ENCODE measurements around the gene TMEM131L.
A peak's percentile ranks its signal among the peaks of the same experiment; 100 is the strongest.
"Not testable (repeated sequence)": the region's sequence is repeated elsewhere in the genome, so short reads cannot be mapped to it uniquely, and the experiment has no call there.

The TMEM131L gene

DNA sequence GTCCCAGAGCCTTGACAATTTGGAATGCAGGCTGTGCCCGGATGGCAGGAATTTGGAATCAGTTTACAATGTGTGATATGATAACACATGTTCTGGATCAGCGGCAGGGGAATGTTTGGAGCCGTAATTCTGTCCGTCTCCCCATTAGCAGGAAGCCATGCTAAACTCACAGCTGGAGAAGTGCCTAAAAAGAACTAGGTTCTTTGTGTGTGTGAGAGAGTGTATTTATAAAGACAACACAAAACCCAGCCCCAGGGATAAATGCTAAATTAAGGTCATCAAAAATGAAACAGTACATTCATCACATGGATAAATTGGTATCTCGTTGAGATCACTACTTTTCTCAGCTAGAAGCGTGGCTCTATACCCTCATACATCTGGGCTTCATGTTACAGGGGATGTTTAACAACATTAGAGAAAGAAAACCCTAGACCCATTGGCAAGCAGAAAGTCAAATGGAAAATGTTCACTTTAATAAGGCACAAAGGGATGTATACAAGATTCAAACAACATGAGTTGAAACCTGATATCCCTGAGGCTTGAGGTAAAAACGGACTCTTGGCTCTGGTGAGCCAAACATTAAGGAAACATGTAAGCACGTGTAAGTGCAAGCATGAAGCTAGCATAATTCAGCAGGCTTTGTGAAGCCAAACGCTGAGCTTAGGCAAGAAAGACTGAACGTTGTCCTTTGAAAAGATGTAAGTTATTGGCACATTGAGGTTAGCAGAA is 18.0 kb upstream of the TMEM131L start:
- no peak for DNase-seq

DNA sequence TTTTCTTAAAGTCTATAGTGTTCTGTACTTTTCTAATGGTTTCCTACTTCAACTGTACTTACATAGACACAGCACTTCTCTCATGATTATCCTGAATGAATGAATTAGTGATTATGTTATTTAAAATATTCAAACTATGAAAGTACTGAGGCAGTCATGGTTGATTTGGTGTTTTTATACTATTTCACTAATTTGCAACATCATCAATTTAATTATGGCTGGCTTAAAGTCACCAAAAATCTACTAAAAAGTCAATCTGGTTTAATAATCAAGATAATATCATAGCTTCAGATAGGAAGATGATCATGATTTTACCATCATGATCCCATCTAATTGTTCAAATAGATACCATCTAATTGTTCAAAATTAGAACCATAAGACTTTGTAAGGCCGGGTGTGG is 16.8 kb upstream of the TMEM131L start:
- DNase-seq = no peak

- no peak for DNase-seq
These were observed 15.6 kb upstream of the TMEM131L start for GRCh38 chr4:153450544-153450917.

DNA sequence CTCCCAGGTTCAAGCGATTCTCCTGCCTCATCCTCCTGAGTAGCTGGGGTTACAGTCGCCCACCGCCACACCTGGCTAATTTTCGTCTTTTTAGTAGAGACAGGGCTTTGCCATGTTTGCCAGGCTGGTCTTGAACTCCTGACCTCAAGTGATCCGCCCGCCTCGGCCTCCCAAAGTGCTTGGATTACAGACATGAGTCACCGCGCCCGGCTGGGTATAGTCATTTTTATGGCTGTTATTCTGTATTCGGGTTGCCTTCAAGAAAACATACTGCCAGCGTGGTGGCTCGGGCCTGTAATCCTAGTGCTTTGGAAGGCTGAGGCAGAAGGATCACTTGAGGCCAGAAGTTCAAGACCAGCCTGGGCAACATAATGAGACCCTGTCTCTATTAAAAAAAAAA is 15.0 kb upstream of the TMEM131L start:
- DNase-seq = not testable (repeated sequence)

DNA sequence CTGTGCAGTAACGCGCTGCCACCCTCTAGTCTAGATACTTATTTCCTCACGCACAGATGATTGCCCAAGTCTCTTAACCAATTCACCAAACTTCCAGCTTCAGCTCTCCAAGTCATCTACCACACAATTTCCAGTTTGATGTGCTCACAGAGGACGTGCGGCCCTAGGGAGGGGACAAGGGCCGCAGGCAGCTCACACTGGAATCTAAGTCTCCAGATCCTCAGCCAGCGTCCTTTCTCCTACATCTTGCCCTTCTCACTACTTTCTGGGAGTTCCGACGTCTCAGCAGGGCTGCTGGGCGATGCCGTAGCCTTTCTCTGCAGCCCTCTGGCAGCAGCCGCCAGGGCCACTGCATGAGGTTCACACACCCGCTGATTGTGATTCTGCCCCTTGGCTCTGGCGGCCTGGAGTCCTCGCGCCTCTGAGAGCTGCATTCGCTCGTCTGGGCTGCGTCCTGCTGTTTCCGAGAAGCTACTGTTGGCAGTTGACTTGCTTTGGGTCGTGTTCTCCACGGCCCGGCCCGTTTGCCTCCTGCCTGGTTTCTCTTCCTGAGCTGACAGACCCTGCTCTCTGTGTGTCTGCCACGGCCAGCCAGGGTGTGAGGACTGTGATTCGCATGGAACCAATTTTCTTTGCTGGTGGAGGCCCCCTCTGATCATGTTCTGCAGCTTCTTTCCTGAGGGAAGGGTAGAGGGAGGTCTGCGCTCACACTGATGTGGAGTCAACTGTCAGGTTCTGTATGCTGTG is 14.1 kb upstream of the TMEM131L start:
- DNase-seq = no peak

DNA sequence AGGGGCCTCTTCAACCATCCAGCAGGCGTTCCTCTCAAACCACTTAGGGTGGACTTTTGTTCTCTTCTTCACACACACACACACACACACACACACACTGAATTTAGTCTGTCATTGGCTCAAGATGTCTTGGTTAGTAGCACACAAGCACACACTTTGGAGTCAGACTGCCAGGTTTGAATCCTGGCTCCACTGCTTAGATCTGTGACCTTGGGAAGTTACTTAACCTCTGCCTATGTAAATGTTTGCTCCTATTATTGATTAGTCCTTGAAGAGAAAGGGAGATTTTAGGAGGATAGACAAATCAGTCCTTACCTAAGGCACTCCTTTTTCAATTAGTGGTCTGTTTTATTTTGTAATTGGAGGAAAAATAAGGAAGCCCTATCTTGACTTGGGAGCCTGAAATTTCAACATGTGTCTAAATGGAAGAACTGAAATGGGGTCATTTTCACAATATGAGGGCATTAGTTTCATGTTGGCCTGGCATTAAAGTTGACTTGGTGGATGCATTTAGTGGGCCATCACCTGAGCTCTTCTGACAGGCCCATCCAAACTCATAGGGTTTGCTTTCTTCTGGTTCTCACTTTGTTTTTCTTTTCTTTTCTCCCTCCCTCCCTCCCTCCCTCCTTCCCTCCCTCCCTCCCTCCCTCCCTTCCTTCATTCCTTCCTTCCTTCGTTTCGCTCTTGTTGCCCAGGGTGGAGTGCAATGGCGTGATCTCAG is 13.3 kb upstream of the TMEM131L start:
- no peak for DNase-seq

- DNase-seq = no peak
These were observed 12.8 kb upstream of the TMEM131L start for GRCh38 chr4:153453402-153453801.

DNA sequence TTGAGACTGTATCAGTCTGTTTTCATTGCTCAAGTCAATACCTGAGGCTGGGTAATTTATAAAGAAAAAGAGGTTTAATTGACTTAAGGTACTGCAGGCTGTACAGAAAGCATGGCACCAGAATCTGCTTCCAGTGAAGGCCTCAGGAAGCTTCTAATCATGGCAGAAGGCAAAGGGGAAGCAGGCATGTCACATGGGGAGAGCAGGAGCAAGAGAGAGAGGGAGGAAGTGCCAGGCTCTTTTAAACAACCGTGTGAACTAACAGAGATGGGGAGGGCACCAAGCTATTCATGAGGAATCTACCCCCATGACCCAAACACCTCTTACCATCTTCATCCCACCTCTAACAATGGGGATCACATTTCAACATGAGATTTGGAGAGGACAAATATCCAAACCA is 7.2 kb upstream of the TMEM131L start:
- DNase-seq = no peak

DNA sequence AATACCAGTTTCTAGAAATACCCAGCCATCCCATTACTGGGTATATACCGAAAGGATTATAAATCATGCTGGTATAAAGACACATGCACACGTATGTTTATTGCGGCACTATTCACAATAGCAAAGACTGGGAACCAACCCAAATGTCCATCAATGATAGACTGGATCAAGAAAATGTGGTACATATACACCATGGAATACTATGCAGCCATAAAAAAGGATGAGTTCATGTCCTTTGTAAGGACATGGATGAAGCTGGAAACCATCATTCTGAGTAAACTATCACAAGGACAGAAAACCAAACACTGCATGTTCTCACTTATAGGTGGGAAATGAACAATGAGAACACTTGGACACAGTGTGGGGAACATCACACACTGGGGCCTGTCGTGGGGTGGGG is 4.6 kb upstream of the TMEM131L start:
- not testable (repeated sequence) for DNase-seq

- peak; percentile 78 for DNase-seq
These were observed 2.1 kb upstream of the TMEM131L start for GRCh38 chr4:153464068-153464467.

GRCh38 chr4:153465140-153465539 is 1.0 kb upstream of the TMEM131L start:
- DNase-seq = no peak

DNA sequence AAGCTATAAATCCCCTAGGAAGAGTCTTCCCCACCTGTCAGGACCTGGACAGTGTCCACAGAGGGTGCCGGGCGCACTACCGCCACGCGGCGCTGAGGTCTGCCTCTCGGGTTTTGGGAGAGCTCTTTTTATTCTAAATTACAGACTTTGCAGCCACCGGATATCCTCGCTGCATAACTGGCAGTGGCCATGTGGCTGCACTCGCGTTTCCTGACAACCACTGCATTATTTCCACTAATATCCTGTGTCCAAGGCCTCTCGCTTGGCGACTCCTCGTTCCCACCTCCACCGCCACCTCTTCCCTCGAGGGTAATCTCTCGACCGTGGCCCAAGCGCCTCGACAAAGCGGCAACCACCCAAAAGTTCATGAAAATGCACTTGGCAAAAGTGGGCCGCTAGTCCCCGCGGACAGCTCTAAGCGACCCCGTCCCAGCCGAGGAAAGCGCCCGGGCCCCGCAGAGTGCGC is 512 bp upstream of the TMEM131L start:
- peak; percentile 46 for DNase-seq

- peak; percentile 54 for DNase-seq
These were observed 1.1 kb downstream of the TMEM131L start for GRCh38 chr4:153466949-153467896.

- DNase-seq = no peak
These were observed 1.7 kb downstream of the TMEM131L start for GRCh38 chr4:153467897-153468262.

DNA sequence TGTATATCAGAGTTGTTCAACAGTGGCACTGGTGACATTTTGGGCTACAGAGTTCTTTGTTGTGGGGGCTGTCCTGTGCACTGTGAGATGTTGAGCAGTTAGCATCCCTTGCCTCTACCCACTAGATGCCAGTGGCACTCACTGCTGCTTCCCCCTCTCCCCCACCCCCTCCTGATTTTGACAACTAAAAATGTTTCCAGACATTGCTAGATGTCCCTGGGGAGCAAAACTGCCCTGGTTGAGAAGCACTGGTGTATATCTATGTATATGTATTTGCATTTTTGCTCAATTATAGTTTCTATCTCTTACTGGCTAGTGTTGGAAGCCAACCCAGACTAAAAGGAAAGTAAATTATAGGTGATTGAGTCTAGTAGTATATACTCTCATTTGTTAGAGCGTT is 2.4 kb downstream of the TMEM131L start:
- DNase-seq = no peak

DNA sequence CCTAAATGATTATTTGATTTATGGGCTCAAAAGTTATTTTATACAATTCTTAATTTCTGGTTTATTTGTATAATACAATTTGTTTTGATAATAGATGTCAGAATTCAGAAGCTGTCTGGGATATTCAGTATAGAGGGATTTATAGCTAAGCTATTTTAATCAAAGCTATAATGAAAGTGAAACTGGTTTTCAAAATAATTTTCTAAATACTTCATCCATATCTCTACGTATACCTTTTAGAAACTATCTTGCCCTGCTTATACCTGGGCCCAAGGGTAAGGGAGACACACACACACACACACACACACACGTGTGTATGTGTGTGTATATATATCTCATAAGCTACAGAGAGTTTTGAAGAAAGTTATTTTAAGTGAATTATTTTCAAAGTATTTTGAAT is 2.9 kb downstream of the TMEM131L start:
- no peak for DNase-seq

GRCh38 chr4:153471071-153471697 is 5.0 kb downstream of the TMEM131L start:
- DNase-seq = not testable (repeated sequence)

- no peak for DNase-seq
These were observed 5.5 kb downstream of the TMEM131L start for GRCh38 chr4:153471698-153472093.

DNA sequence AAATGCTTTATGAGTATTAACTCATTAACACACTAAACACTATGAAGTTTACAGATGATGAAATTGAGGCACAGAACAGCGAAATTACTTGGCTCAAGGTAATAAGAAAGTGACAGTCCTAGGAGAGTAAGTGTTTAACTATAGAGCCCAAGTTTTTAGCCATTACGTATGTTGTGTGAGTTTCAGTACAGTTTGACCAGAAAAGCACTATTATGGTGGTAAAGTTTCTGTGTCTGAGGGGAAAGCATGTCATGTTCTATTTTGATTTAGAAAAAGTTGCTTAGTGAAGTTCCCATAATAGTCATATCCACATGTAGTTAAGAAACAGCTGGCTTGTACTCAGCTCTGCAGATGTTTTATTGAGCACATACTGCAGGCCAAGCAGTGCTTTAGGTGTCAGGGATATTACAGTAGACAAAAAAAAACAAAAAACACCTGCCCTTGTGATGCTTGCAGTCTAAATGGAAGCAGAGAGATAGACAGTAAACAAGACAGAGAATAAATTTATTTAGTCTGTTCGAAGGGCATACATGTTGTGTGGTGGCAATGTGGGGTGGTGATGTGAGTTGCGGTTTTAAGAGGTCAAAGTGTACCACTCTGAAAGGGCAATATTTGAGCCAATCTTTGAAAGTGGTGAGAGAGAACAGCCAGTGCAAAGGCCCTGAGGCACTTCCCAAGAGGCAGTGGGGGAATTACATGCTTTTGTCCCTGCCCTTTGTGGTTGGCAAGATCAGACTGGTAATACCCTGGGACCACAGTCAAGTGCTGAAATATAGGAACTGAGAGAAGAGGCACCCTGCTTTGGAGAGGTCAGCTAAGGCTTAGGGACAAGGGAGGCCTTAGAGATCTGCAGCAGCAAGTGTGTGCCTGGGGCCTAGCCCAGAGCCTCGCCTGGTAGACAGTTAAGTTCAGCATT is 6.2 kb downstream of the TMEM131L start:
- no peak for DNase-seq

DNA sequence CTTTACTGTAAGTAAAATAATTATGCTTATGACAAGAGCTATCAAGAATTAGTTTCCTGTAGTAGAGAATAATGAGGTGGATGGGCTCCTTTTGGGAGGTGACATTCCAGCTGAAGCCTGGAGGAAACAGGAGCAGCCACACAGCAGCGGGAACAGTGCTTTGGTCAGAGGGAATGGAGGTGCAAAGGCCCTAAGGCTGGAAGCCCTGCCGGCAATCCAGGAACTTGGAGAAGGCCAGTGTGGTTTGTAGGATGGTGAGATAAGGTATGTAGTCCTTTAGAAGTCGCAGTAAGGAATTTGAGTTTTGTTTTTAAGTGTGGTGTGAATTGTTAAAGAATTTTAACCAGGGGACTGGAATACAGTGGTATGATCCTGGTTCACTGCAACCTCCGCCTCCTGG is 8.1 kb downstream of the TMEM131L start:
- no peak for DNase-seq
